ENCODE measurements around the gene PAMR1.

PAMR1 gene

DNA sequence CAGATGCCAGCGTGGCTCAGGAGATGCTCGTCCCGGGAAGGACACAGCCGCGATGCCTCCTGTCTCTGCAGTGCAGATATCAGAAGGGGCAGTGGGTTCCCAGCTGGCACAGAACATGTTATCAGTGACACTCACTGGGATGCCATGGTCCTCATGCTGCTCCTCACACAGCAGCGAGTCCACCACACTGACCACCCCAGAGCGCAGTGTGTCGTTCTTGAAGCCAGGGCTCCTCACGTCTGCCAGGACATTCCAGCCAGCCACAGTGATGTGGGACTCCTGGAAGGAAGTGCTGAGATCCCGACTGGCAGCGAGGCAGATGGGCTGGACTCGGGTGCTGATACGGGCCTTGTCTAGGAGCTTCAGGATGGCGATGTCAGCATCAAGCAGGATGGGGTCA, 93.0 kb downstream of the PAMR1 start:
- no peak overlapping the region for H3K27ac ChIP-seq (ENCODE audit: low read length)
- no peaks in the 10 kb centered on the region for H3K27me3 ChIP-seq (ENCODE audit: control insufficient read depth, insufficient read depth, low read length)
- no peaks in the 10 kb centered on the region for H3K36me3 ChIP-seq (ENCODE audit: control insufficient read depth, low read depth, low read length)
- no peaks in the 10 kb centered on the region for H3K9me3 ChIP-seq (ENCODE audit: control insufficient read depth, low read depth, low read length)
- H3K9ac ChIP-seq (ENCODE audit: low read length): no peak overlapping the region
- no peak overlapping the region for H3K4me3 ChIP-seq (ENCODE audit: low read length)
- H3K4me1 ChIP-seq (ENCODE audit: control insufficient read depth, low read depth, low read length): no peaks in the 10 kb centered on the region

DNA sequence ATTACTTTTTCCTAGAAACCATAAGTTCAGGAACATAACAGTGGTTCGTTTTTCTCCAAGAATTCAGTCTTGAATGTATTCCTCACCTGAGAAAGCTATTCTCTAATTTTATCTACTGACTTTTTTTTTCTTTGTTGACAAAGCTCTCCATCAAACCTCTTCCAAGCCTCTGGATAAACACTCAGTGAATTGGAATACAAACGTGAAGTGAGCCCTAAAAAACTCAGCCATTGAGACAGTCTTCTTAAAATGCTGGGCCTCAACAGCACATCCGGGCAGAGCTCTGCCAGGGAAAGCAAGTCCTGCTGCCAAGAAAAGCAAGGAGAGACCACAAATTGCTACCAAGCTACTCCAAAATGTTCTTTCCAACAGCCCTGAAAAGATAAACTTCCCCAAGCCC, 98.3 kb downstream of the PAMR1 start:
- Histone ChIP-seq H3K4me1 (ENCODE audit: control insufficient read depth, low read depth, low read length) (no peaks in the 10 kb centered on the region), H3K9ac (ENCODE audit: low read length) (no peak overlapping the region), H3K27ac (ENCODE audit: low read length) (no peak overlapping the region), H3K27me3 (ENCODE audit: control insufficient read depth, insufficient read depth, low read length) (peaks cover 22% of the 10 kb centered on the region), H3K9me3 (ENCODE audit: control insufficient read depth, low read depth, low read length) (no peaks in the 10 kb centered on the region), H3K36me3 (ENCODE audit: control insufficient read depth, low read depth, low read length) (no peaks in the 10 kb centered on the region), H3K4me3 (ENCODE audit: low read length) (no peak overlapping the region)

DNA sequence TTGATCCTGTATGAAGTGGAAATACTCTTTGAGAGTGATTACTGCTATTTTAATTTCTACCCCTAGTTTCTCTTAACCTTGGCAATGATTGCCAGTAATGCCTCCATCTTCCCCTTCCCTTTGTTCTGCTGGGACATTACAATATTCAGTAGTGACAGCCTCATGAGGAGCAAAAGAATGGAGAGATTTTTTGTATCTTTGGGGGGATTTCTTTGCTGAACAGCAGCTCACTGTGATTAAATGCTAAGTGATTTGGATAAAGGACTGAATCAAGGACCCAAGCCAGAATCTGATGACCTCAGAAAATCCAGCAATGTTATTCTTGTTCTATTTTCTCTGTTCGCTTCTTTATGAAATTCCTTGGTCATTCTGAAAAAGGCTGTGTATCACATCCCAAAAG, 99.1 kb downstream of the PAMR1 start:
- Histone ChIP-seq H3K9ac (ENCODE audit: low read length) (no peak overlapping the region), H3K4me1 (ENCODE audit: control insufficient read depth, low read depth, low read length) (no peaks in the 10 kb centered on the region), H3K9me3 (ENCODE audit: control insufficient read depth, low read depth, low read length) (no peaks in the 10 kb centered on the region), H3K27me3 (ENCODE audit: control insufficient read depth, insufficient read depth, low read length) (peaks cover 29% of the 10 kb centered on the region), H3K36me3 (ENCODE audit: control insufficient read depth, low read depth, low read length) (no peaks in the 10 kb centered on the region), H3K27ac (ENCODE audit: low read length) (no peak overlapping the region), H3K4me3 (ENCODE audit: low read length) (no peak overlapping the region)

GRCh38 chr11:35425603-35426212, 99.7 kb downstream of the PAMR1 start:
- Histone ChIP-seq H3K9me3 (ENCODE audit: control insufficient read depth, low read depth, low read length) (no peaks in the 10 kb centered on the region), H3K27ac (ENCODE audit: low read length) (no peak overlapping the region), H3K4me3 (ENCODE audit: low read length) (no peak overlapping the region), H3K4me1 (ENCODE audit: control insufficient read depth, low read depth, low read length) (no peaks in the 10 kb centered on the region), H3K36me3 (ENCODE audit: control insufficient read depth, low read depth, low read length) (no peaks in the 10 kb centered on the region), H3K9ac (ENCODE audit: low read length) (no peak overlapping the region), H3K27me3 (ENCODE audit: control insufficient read depth, insufficient read depth, low read length) (peaks cover 36% of the 10 kb centered on the region)

GRCh38 chr11:35424157-35424940, 101.1 kb downstream of the PAMR1 start:
- no peak overlapping the region for H3K9ac ChIP-seq (ENCODE audit: low read length)
- peaks cover 4% of the 10 kb centered on the region for H3K4me1 ChIP-seq (ENCODE audit: control insufficient read depth, low read depth, low read length)
- peaks cover 49% of the 10 kb centered on the region for H3K27me3 ChIP-seq (ENCODE audit: control insufficient read depth, insufficient read depth, low read length)
- no peaks in the 10 kb centered on the region for H3K9me3 ChIP-seq (ENCODE audit: control insufficient read depth, low read depth, low read length)
- no peak overlapping the region for H3K27ac ChIP-seq (ENCODE audit: low read length)
- H3K4me3 ChIP-seq (ENCODE audit: low read length): no peak overlapping the region
- H3K36me3 ChIP-seq (ENCODE audit: control insufficient read depth, low read depth, low read length): no peaks in the 10 kb centered on the region

DNA sequence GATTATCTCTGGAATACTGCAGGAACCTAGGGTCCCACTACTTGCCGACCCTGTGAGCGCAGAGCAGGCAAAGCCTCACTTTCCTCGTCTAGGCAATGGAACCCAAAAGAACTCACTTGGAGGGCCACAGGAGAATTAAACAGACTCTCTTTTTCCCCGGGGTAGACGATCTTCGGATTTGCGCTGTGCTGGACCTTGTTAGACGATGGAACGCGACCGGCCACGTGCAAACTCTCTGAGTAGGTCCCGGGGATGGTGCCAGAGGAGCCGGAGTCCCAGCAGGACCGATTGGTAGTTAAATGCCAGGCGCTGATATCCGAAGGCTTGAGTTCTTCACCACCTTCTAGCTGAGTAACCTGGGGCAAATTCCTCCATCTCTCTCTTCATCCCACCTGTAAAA, 105.0 kb downstream of the PAMR1 start:
- peaks cover 89% of the 10 kb centered on the region for H3K27me3 ChIP-seq (ENCODE audit: control insufficient read depth, insufficient read depth, low read length)

DNA sequence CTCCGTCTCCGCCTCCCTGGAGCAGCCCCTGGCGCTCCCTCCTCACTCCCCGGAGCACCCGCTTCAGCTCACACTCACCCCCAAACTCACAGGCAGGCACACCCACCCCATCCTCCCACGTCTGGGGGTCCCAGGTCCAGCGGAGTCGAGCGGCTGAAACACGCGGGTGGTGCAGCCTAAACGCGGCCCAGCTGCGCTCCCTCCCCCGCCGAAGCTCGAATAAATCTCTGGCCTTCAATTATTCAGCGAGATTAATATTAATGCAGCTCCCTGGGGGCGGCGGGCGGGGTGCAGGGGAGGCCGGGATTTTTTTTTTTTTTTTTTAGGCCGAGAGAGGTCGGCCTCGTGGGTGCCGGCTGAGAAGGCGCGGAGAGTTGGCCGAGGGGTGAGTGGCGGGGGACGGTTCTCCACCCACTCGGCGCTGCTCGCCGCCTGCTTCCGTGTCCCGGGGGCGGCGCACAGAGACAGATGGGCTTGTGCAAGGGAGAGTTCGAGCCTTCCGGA, 105.5 kb downstream of the PAMR1 start:
- Histone ChIP-seq H3K36me3 (ENCODE audit: control insufficient read depth, low read depth, low read length) (no peaks in the 10 kb centered on the region), H3K4me3 (ENCODE audit: low read length) (peak overlapping the region; percentile 70), H3K9ac (ENCODE audit: low read length) (peak overlapping the region; percentile 59), H3K27me3 (ENCODE audit: control insufficient read depth, insufficient read depth, low read length) (peaks cover 91% of the 10 kb centered on the region), H3K9me3 (ENCODE audit: control insufficient read depth, low read depth, low read length) (no peaks in the 10 kb centered on the region), H3K27ac (ENCODE audit: low read length) (no peak overlapping the region), H3K4me1 (ENCODE audit: control insufficient read depth, low read depth, low read length) (peaks cover 9% of the 10 kb centered on the region)

More for the DNA sequence above, 105.0 kb downstream of the PAMR1 start:
- H3K9ac ChIP-seq (ENCODE audit: low read length): peak overlapping the region; percentile 59
- H3K9me3 ChIP-seq (ENCODE audit: control insufficient read depth, low read depth, low read length): no peaks in the 10 kb centered on the region
- H3K36me3 ChIP-seq (ENCODE audit: control insufficient read depth, low read depth, low read length): no peaks in the 10 kb centered on the region
- peaks cover 9% of the 10 kb centered on the region for H3K4me1 ChIP-seq (ENCODE audit: control insufficient read depth, low read depth, low read length)
- H3K4me3 ChIP-seq (ENCODE audit: low read length): peak overlapping the region; percentile 70
- H3K27ac ChIP-seq (ENCODE audit: low read length): no peak overlapping the region

- Histone ChIP-seq H3K27ac (ENCODE audit: low read length) (no peak within 1 kb of the TSS), H3K9me3 (ENCODE audit: control insufficient read depth, low read depth, low read length) (no peaks in the 10 kb centered on the region), H3K36me3 (ENCODE audit: control insufficient read depth, low read depth, low read length) (no peaks in the 10 kb centered on the region), H3K9ac (ENCODE audit: low read length) (peak within 1 kb of the TSS; percentile 59), H3K27me3 (ENCODE audit: control insufficient read depth, insufficient read depth, low read length) (peaks cover 97% of the 10 kb centered on the region), H3K4me1 (ENCODE audit: control insufficient read depth, low read depth, low read length) (peaks cover 9% of the 10 kb centered on the region), H3K4me3 (ENCODE audit: low read length) (peak within 1 kb of the TSS; percentile 70)
Observed at GRCh38 chr11:35419184-35419829, 106.1 kb downstream of the PAMR1 start, which contains the start of gene SLC1A2. Gene SLC1A2, minus strand, starts transcription at chr11:35419558. Its CDS starts 592 bp downstream, at chr11:35418966.

GRCh38 chr11:35418282-35419183, 106.9 kb downstream of the PAMR1 start:
- H3K27me3 ChIP-seq (ENCODE audit: control insufficient read depth, insufficient read depth, low read length): peaks cover 94% of the 10 kb centered on the region
- H3K4me3 ChIP-seq (ENCODE audit: low read length): peak overlapping the region; percentile 70
- no peaks in the 10 kb centered on the region for H3K36me3 ChIP-seq (ENCODE audit: control insufficient read depth, low read depth, low read length)
- H3K4me1 ChIP-seq (ENCODE audit: control insufficient read depth, low read depth, low read length): peaks cover 9% of the 10 kb centered on the region
- no peaks in the 10 kb centered on the region for H3K9me3 ChIP-seq (ENCODE audit: control insufficient read depth, low read depth, low read length)
- no peak overlapping the region for H3K9ac ChIP-seq (ENCODE audit: low read length)
- no peak overlapping the region for H3K27ac ChIP-seq (ENCODE audit: low read length)

- peaks cover 64% of the 10 kb centered on the region for H3K27me3 ChIP-seq (ENCODE audit: control insufficient read depth, insufficient read depth, low read length)
Observed at GRCh38 chr11:35415487-35415886, 109.9 kb downstream of the PAMR1 start.

GRCh38 chr11:35414776-35415175, 110.6 kb downstream of the PAMR1 start:
- peaks cover 5% of the 10 kb centered on the region for H3K4me1 ChIP-seq (ENCODE audit: control insufficient read depth, low read depth, low read length)
- no peak overlapping the region for H3K4me3 ChIP-seq (ENCODE audit: low read length)
- peaks cover 57% of the 10 kb centered on the region for H3K27me3 ChIP-seq (ENCODE audit: control insufficient read depth, insufficient read depth, low read length)
- H3K9me3 ChIP-seq (ENCODE audit: control insufficient read depth, low read depth, low read length): no peaks in the 10 kb centered on the region
- no peaks in the 10 kb centered on the region for H3K36me3 ChIP-seq (ENCODE audit: control insufficient read depth, low read depth, low read length)
- H3K27ac ChIP-seq (ENCODE audit: low read length): no peak overlapping the region
- H3K9ac ChIP-seq (ENCODE audit: low read length): no peak overlapping the region

More at GRCh38 chr11:35415487-35415886, 109.9 kb downstream of the PAMR1 start:
- Histone ChIP-seq H3K4me3 (ENCODE audit: low read length) (no peak overlapping the region), H3K36me3 (ENCODE audit: control insufficient read depth, low read depth, low read length) (no peaks in the 10 kb centered on the region), H3K9me3 (ENCODE audit: control insufficient read depth, low read depth, low read length) (no peaks in the 10 kb centered on the region), H3K4me1 (ENCODE audit: control insufficient read depth, low read depth, low read length) (peaks cover 8% of the 10 kb centered on the region), H3K27ac (ENCODE audit: low read length) (no peak overlapping the region), H3K9ac (ENCODE audit: low read length) (no peak overlapping the region)
